Liver (tissue), 9 donors: ENCODE data around the gene TMEM39B. TPM values are rescaled to one million over a fixed set of nuclear protein-coding genes. Genes with fewer than 3 reads are reported as not detected.

Experiments used
- DNase-seq: peaks from one replicate; pipeline ENCODE4 v3.0.0-alpha.2; 2017; ENCODE audit warnings: low spot score
- H3K27ac ChIP-seq, 2 donors: one replicate each; pipeline ENCODE4 v1.7.0; 2013; ENCODE audit warnings: inconsistent platforms in 2 of 2, low read length in 2 of 2, control low read depth in 1 of 2, low read depth in 1 of 2, mild to moderate bottlenecking in 1 of 2
- H3K27me3 ChIP-seq, 4 donors: one replicate each; pipeline versions ENCODE4 v1.6.1 to v1.7.0; 2013; ENCODE audit warnings: low read length in 3 of 4, inconsistent platforms in 1 of 4, mild to moderate bottlenecking in 1 of 4, moderate library complexity in 1 of 4; ENCODE audit not compliant: control insufficient read depth in 4 of 4, insufficient read depth in 4 of 4
- H3K36me3 ChIP-seq, 4 donors: one replicate each; pipeline versions ENCODE4 v1.6.1 to v1.7.0; 2013; ENCODE audit warnings: low read length in 3 of 4, mild to moderate bottlenecking in 3 of 4, low read depth in 1 of 4, moderate library complexity in 1 of 4; ENCODE audit not compliant: control insufficient read depth in 4 of 4, insufficient read depth in 3 of 4
- H3K4me1 ChIP-seq, 4 donors: one replicate each; pipeline versions ENCODE4 v1.6.1 to v1.7.0; 2013; ENCODE audit warnings: low read length in 3 of 4, mild to moderate bottlenecking in 3 of 4, moderate library complexity in 1 of 4; ENCODE audit not compliant: control insufficient read depth in 4 of 4, insufficient read depth in 4 of 4
- H3K4me3 ChIP-seq, 3 donors: one replicate each; pipeline versions ENCODE4 v1.6.1 to v1.7.0; 2013; ENCODE audit warnings: low read length in 3 of 3, control low read depth in 1 of 3, low read depth in 1 of 3, mild to moderate bottlenecking in 1 of 3
- H3K9ac ChIP-seq, 2 donors: one replicate each; pipeline ENCODE4 v1.7.0; 2013; ENCODE audit warnings: low read length in 2 of 2, mild to moderate bottlenecking in 2 of 2, moderate library complexity in 2 of 2, control low read depth in 1 of 2, low read depth in 1 of 2
- H3K9me3 ChIP-seq, 4 donors: one replicate each; pipeline versions ENCODE4 v1.6.1 to v1.7.0; 2013; ENCODE audit warnings: low read length in 3 of 4; ENCODE audit not compliant: control insufficient read depth in 4 of 4
- EGR1 ChIP-seq, 2 donors: IDR thresholded peaks; 2 replicates each; pipeline ENCODE4 v1.6.1; 2016 to 2018; ENCODE audit warnings: antibody characterized with exemption in 2 of 2, low read depth in 2 of 2
- FOXA1 ChIP-seq: IDR thresholded peaks from 2 replicates; pipeline ENCODE4 v1.6.1; 2016; ENCODE audit warnings: antibody characterized with exemption
- GABPA ChIP-seq, 2 donors: IDR thresholded peaks in 1 of 2; conservative IDR thresholded peaks in 1 of 2; 2 replicates each; pipeline ENCODE4 v1.6.1; 2016; ENCODE audit warnings: antibody characterized with exemption in 2 of 2, mild to moderate bottlenecking in 1 of 2, moderate library complexity in 1 of 2
- HNF4A ChIP-seq, 2 donors: conservative IDR thresholded peaks; 2 replicates each; pipeline ENCODE4 v1.6.1; 2016; ENCODE audit warnings: antibody characterized with exemption in 2 of 2, mild to moderate bottlenecking in 2 of 2
- HNF4G ChIP-seq: IDR thresholded peaks from 2 replicates; pipeline ENCODE4 v1.6.1; 2016; ENCODE audit warnings: antibody characterized with exemption
- NR2F2 ChIP-seq: IDR thresholded peaks from 2 replicates; pipeline ENCODE4 v1.6.1; 2016; ENCODE audit warnings: antibody characterized with exemption
- RAD21 ChIP-seq, 2 donors: IDR thresholded peaks; 2 replicates each; pipeline ENCODE4 v1.6.1; 2016; ENCODE audit warnings: antibody characterized with exemption in 2 of 2, mild to moderate bottlenecking in 2 of 2
- YY1 ChIP-seq: IDR thresholded peaks from 2 replicates; pipeline ENCODE4 v1.6.1; 2016; ENCODE audit warnings: antibody characterized with exemption, mild to moderate bottlenecking
- WGBS: extraction: QIAGEN DNeasy Blood & Tissue Kit; methylation state at CpG from one replicate; pipeline ENCODE4 v1.1.7; 2013; 5-methylcytosine and 5-hydroxymethylcytosine counted together
- polyA plus RNA-seq, 2 donors: library from polyadenylated mRNA; stranded (reverse) in 1 of 2; unstranded in 1 of 2; fragments of 200-250 nt in 1 of 2; fragments of >200 nt in 1 of 2; fragmentation: Nextera tagmentation in 1 of 2; extraction: Ambion mirVana in 1 of 2; gene quantifications; one replicate each; pipeline versions ENCODE4 v1.2.1 to v1.2.3, GENCODE V29; 2013 to 2015
- total RNA-seq, 2 donors: library from RNA; depleted of rRNA; stranded (reverse); fragments of >200 nt; gene quantifications; one replicate each; pipeline ENCODE4 v1.2.3, GENCODE V29; 2014
- TF ChIP-seq, protein P1 (sequence below): IDR thresholded peaks from 2 replicates; pipeline ENCODE4 v1.6.1; 2016; ENCODE audit warnings: antibody characterized with exemption
- TF ChIP-seq, protein P2 (sequence below): IDR thresholded peaks from 2 replicates; pipeline ENCODE4 v1.6.1; 2016; ENCODE audit warnings: antibody characterized with exemption
- TF ChIP-seq, protein P3 (sequence below): IDR thresholded peaks from 2 replicates; pipeline ENCODE4 v1.6.1; 2016; ENCODE audit warnings: antibody characterized with exemption, mild to moderate bottlenecking
- TF ChIP-seq, protein P4 (sequence below): IDR thresholded peaks from 2 replicates; pipeline ENCODE4 v1.6.1; 2016; ENCODE audit warnings: antibody characterized with exemption
- TF ChIP-seq, protein P5 (sequence below): fragments of 150-350 bp; IDR thresholded peaks from 2 replicates; pipeline ENCODE4 v1.5.1; 2017; ENCODE audit warnings: improper control_type of control experiment, low read depth, low read length; ENCODE audit not compliant: missing input control
- donor health status: healthy.
- donor health status: healthy.
- donor health status: healthy.
- donor health status: healthy.
- donor health status: healthy.

TMEM39B gene
- total and polyA plus RNA-seq, 4 donors, result 3.0 to 8.1 (median 5.9) TPM

DNA sequence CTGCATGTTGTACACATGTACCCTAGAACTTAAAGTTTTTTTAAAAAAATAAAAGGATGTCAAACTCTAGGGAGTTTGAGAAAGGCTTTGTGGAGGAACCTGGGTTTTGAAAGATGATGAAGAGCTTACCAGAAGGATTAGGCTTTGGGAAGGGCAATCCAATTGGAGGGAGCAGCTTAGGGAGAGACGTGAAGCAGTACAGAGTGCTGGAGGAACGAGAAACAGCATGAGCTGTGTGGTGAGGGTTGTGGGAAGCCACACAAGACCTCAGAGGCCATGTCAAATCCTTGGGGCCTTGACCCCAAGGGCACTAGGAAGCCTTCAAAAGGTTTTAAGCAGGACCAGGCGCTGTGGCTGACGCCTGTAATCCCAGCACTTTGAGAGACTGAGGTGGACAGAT, 26.7 kb downstream of the TMEM39B start:
- H3K4me3 ChIP-seq, result no peak overlapping the region
- DNase-seq, result no peak
- TF ChIP-seq, protein P1, sequence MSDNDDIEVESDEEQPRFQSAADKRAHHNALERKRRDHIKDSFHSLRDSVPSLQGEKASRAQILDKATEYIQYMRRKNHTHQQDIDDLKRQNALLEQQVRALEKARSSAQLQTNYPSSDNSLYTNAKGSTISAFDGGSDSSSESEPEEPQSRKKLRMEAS, result no peak
- TF ChIP-seq EGR1 (IDR thresholded peaks at IDR 0.05; ENCODE audit: low read depth in 2 of 2) (no peak), GABPA (IDR thresholded peaks at IDR 0.05 in 1 of 2, conservative IDR thresholded peaks at IDR 0.05 in 1 of 2) (no peak), HNF4A (conservative IDR thresholded peaks at IDR 0.05) (no peak), RAD21 (IDR thresholded peaks at IDR 0.05) (no peak), NR2F2 (no peak), FOXA1 (no peak), HNF4G (no peak), YY1 (no peak)
- TF ChIP-seq, protein P2, sequence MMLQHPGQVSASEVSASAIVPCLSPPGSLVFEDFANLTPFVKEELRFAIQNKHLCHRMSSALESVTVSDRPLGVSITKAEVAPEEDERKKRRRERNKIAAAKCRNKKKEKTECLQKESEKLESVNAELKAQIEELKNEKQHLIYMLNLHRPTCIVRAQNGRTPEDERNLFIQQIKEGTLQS, result no peak
- TF ChIP-seq, protein P3, sequence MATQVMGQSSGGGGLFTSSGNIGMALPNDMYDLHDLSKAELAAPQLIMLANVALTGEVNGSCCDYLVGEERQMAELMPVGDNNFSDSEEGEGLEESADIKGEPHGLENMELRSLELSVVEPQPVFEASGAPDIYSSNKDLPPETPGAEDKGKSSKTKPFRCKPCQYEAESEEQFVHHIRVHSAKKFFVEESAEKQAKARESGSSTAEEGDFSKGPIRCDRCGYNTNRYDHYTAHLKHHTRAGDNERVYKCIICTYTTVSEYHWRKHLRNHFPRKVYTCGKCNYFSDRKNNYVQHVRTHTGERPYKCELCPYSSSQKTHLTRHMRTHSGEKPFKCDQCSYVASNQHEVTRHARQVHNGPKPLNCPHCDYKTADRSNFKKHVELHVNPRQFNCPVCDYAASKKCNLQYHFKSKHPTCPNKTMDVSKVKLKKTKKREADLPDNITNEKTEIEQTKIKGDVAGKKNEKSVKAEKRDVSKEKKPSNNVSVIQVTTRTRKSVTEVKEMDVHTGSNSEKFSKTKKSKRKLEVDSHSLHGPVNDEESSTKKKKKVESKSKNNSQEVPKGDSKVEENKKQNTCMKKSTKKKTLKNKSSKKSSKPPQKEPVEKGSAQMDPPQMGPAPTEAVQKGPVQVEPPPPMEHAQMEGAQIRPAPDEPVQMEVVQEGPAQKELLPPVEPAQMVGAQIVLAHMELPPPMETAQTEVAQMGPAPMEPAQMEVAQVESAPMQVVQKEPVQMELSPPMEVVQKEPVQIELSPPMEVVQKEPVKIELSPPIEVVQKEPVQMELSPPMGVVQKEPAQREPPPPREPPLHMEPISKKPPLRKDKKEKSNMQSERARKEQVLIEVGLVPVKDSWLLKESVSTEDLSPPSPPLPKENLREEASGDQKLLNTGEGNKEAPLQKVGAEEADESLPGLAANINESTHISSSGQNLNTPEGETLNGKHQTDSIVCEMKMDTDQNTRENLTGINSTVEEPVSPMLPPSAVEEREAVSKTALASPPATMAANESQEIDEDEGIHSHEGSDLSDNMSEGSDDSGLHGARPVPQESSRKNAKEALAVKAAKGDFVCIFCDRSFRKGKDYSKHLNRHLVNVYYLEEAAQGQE, result no peak
- TF ChIP-seq, protein P4, sequence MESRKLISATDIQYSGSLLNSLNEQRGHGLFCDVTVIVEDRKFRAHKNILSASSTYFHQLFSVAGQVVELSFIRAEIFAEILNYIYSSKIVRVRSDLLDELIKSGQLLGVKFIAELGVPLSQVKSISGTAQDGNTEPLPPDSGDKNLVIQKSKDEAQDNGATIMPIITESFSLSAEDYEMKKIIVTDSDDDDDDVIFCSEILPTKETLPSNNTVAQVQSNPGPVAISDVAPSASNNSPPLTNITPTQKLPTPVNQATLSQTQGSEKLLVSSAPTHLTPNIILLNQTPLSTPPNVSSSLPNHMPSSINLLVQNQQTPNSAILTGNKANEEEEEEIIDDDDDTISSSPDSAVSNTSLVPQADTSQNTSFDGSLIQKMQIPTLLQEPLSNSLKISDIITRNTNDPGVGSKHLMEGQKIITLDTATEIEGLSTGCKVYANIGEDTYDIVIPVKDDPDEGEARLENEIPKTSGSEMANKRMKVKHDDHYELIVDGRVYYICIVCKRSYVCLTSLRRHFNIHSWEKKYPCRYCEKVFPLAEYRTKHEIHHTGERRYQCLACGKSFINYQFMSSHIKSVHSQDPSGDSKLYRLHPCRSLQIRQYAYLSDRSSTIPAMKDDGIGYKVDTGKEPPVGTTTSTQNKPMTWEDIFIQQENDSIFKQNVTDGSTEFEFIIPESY, result no peak
- TF ChIP-seq, protein P5, sequence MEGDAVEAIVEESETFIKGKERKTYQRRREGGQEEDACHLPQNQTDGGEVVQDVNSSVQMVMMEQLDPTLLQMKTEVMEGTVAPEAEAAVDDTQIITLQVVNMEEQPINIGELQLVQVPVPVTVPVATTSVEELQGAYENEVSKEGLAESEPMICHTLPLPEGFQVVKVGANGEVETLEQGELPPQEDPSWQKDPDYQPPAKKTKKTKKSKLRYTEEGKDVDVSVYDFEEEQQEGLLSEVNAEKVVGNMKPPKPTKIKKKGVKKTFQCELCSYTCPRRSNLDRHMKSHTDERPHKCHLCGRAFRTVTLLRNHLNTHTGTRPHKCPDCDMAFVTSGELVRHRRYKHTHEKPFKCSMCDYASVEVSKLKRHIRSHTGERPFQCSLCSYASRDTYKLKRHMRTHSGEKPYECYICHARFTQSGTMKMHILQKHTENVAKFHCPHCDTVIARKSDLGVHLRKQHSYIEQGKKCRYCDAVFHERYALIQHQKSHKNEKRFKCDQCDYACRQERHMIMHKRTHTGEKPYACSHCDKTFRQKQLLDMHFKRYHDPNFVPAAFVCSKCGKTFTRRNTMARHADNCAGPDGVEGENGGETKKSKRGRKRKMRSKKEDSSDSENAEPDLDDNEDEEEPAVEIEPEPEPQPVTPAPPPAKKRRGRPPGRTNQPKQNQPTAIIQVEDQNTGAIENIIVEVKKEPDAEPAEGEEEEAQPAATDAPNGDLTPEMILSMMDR, result no peak
- no peaks in the 10 kb centered on the region for H3K9me3 ChIP-seq
- H3K9ac ChIP-seq, result no peak overlapping the region
- WGBS, result 97% methylated on average over 4 of the region's 4 CpGs
- peaks cover 0 to 22% (median 3%) of the 10 kb centered on the region in 4 donors for H3K36me3 ChIP-seq
- peaks cover 2 to 24% (median 18%) of the 10 kb centered on the region in 4 donors for H3K4me1 ChIP-seq
- no peaks in the 10 kb centered on the region for H3K27me3 ChIP-seq
- H3K27ac ChIP-seq, result no peak overlapping the region

DNA sequence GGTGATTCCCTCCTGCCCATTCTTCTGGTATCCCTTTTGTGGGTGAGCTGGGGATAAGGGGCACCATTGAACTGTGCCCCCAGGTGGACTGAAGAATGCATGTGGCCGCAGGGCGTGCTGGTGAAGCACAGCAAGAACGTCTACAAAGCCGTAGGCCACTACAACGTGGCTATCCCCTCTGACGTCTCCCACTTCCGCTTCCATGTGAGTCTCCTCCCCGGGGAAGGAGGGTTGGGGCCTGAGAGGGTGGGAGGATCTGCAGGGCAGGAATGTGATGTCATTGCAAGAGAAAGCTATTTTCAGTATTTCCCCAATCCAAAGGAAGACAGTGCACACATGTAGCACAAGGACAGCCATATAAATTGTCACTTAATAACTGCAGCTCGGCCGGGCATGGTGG, 27.6 kb downstream of the TMEM39B start:
- no peak overlapping the region for H3K4me3 ChIP-seq
- H3K9ac ChIP-seq, result no peak overlapping the region
- DNase-seq, result no peak
- no peaks in the 10 kb centered on the region for H3K27me3 ChIP-seq
- no peaks in the 10 kb centered on the region for H3K9me3 ChIP-seq
- peaks cover 0 to 20% (median 3%) of the 10 kb centered on the region in 4 donors for H3K36me3 ChIP-seq
- H3K27ac ChIP-seq, result no peak overlapping the region
- no peak for TF ChIP-seq FOXA1
- TF ChIP-seq, protein P3, result no peak
- TF ChIP-seq RAD21 (IDR thresholded peaks at IDR 0.05), result no peak
- WGBS, result 89% methylated on average over 10 of the region's 10 CpGs
- H3K4me1 ChIP-seq, result peaks cover 0 to 17% (median 16%) of the 10 kb centered on the region in 4 donors
